Activated naive CD4-positive, alpha-beta T cell treated with anti-CD3 and anti-CD28 coated beads for 36 hours (primary cell): ENCODE data around the gene CHI3L2. TPM values are rescaled to one million over a fixed set of nuclear protein-coding genes. Genes with fewer than 3 reads are reported as not detected.

Experiments used
- CTCF ChIA-PET: fragments of 350-600 bp; sonication (Branson Sonifier 250); formaldehyde crosslinking; loops from one replicate; lab custom pipeline; 2021; ENCODE audit warnings: antibody characterized with exemption; lab: Charles Lee
- DNase-seq: peaks from one replicate; pipeline ENCODE4 v3.0.0-alpha.2; 2020
- H3K27ac Mint-ChIP-seq: one replicate; pipeline ENCODE4 v1.8.0; 2021; ENCODE audit warnings: mild to moderate bottlenecking, mixed read lengths
- H3K27me3 Mint-ChIP-seq: one replicate; pipeline ENCODE4 v1.8.0; 2021; ENCODE audit warnings: low read depth, mixed read lengths
- H3K36me3 Mint-ChIP-seq: one replicate; pipeline ENCODE4 v1.8.0; 2021; ENCODE audit warnings: low read depth, mixed read lengths
- H3K4me1 Mint-ChIP-seq: one replicate; pipeline ENCODE4 v1.8.0; 2021; ENCODE audit warnings: low read depth, mixed read lengths
- H3K4me3 Mint-ChIP-seq: one replicate; pipeline ENCODE4 v1.8.0; 2021; ENCODE audit warnings: mild to moderate bottlenecking, moderate library complexity, mixed read lengths
- H3K9me3 Mint-ChIP-seq: one replicate; pipeline ENCODE4 v1.8.0; 2021; ENCODE audit warnings: mixed read lengths
- intact Hi-C: fragments of 100-400 bp; cut with micrococcal nuclease; formaldehyde crosslinking; loops from one replicate; pipeline ENCODE4 v1.15.1; 2023
- total RNA-seq, 2 experiments: library from RNA; stranded (reverse); gene quantifications; one replicate each; pipeline ENCODE4 v1.2.3, GENCODE V29; 2021

The CHI3L2 gene
- total RNA-seq, 2 experiments from 2014 or later = 5.3 to 5.5 TPM

GRCh38 chr1:111195002-111195684 is 32.4 kb upstream of the CHI3L2 start:
- intact Hi-C loops = no loop called here
- DNase-seq = no peak
- peaks cover 75% of the 10 kb centered on the region for H3K4me1 Mint-ChIP-seq
- H3K27ac Mint-ChIP-seq = peak overlapping the region; percentile 99
- no peaks in the 10 kb centered on the region for H3K9me3 Mint-ChIP-seq
- H3K36me3 Mint-ChIP-seq = peaks cover 99% of the 10 kb centered on the region
- H3K27me3 Mint-ChIP-seq = no peaks in the 10 kb centered on the region
- CTCF ChIA-PET = interaction anchor here (4.4 to 13.5 kb wide), 2 partner anchors 24 to 205 kb away, joined by 15 to 234 read pairs; no protein-coding TSS in a partner anchor
- H3K4me3 Mint-ChIP-seq = peak overlapping the region; percentile 68

GRCh38 chr1:111196213-111196612 is 31.3 kb upstream of the CHI3L2 start:
- CTCF ChIA-PET = interaction anchor here (1.0 to 13.5 kb wide), 4 partner anchors 23 to 204 kb away, joined by 3 to 234 read pairs (median 9); no protein-coding TSS in a partner anchor
- Mint-ChIP-seq H3K27me3 (no peaks in the 10 kb centered on the region), H3K9me3 (no peaks in the 10 kb centered on the region), H3K27ac (peak overlapping the region; percentile 99), H3K4me3 (peak overlapping the region; percentile 98), H3K4me1 (peaks cover 71% of the 10 kb centered on the region), H3K36me3 (peaks cover 94% of the 10 kb centered on the region)
- intact Hi-C loops = no loop called here
- DNase-seq = no peak

DNA sequence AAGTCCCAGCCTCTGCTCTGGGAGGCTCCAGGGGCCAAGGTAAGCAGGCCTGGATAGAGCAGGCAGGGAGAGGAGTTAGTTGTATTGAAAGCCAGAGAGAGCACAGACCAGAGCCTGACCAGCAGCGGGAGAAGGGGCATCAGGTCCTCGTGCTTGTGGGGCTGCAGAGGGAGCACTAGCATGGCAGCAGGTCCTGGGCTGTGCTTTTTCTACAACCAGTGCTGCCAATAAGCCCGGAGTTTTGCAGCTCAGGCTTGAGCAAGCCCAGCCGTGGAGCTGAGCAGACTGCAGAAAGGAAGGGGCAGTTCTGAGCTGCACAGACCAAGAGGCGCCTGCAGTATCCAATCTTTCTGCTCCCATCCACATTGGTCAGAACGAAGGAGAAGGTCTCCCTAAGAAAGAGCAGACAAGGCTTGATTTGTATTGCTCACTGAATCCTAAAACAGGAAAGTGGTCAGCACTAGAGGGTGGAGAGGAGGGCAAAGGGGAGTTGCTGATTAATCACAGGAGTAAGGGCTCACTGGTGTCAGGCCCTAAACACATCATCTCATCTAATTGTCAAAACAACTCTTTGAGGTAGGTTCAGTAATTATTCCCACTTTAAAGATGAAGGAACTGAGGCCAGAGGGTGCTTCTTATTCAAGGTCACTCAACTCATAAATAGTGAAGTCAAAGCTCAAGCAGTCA is 29.8 kb upstream of the CHI3L2 start:
- H3K9me3 Mint-ChIP-seq = no peaks in the 10 kb centered on the region
- peak; percentile 70 for DNase-seq
- intact Hi-C loops = loop anchor here (1.0 kb wide), 1 partner anchor 57 kb away; the partner anchor contains the start of genes CEPT1 and DRAM2

DNA sequence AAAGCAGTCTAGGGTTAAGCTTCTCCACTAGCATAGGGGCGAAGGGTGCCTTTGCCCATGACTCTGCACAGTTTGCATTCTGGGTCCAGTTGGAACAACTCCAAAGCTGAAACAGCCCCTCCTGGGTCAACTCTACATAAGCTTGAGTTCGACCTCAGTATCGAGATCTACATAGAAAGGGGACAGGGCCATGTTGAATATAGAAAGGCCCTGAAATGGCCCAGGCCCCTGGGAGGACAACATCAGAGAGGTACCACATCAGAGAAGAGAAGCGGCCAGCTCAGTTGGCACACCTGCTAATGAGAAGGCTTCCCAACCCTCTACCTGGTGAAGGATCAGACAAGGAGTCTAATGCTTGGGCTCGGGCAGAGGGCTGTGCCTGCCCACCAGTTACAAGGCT is 28.7 kb upstream of the CHI3L2 start:
- no peaks in the 10 kb centered on the region for H3K9me3 Mint-ChIP-seq
- intact Hi-C loops = loop anchor here (1.0 kb wide), 1 partner anchor 59 kb away; the partner anchor contains the start of genes CEPT1 and DRAM2
- CTCF ChIA-PET = interaction anchor here (1.0 to 13.5 kb wide), 9 partner anchors 10 to 202 kb away, joined by 3 to 234 read pairs (median 5); no protein-coding TSS in a partner anchor
- peaks cover 62% of the 10 kb centered on the region for H3K4me1 Mint-ChIP-seq
- no peak for DNase-seq
- peaks cover 72% of the 10 kb centered on the region for H3K36me3 Mint-ChIP-seq
- H3K4me3 Mint-ChIP-seq = peak overlapping the region; percentile 98
- H3K27me3 Mint-ChIP-seq = no peaks in the 10 kb centered on the region
- peak overlapping the region; percentile 99 for H3K27ac Mint-ChIP-seq

More for the DNA sequence above, 29.8 kb upstream of the CHI3L2 start:
- H3K36me3 Mint-ChIP-seq = peaks cover 79% of the 10 kb centered on the region
- no peaks in the 10 kb centered on the region for H3K27me3 Mint-ChIP-seq
- peaks cover 71% of the 10 kb centered on the region for H3K4me1 Mint-ChIP-seq
- CTCF ChIA-PET = interaction anchor here (1.0 to 13.5 kb wide), 7 partner anchors 10 to 215 kb away, joined by 3 to 234 read pairs (median 11); no protein-coding TSS in a partner anchor
- peak overlapping the region; percentile 99 for H3K27ac Mint-ChIP-seq
- peak overlapping the region; percentile 98 for H3K4me3 Mint-ChIP-seq

- peaks cover 58% of the 10 kb centered on the region for H3K4me1 Mint-ChIP-seq
- H3K27me3 Mint-ChIP-seq = no peaks in the 10 kb centered on the region
- intact Hi-C loops = no loop called here
- H3K27ac Mint-ChIP-seq = peak overlapping the region; percentile 99
- H3K9me3 Mint-ChIP-seq = no peaks in the 10 kb centered on the region
- H3K4me3 Mint-ChIP-seq = peak overlapping the region; percentile 98
- CTCF ChIA-PET = interaction anchor here (1.0 to 13.5 kb wide), 8 partner anchors 8 to 201 kb away, joined by 3 to 234 read pairs (median 8); no protein-coding TSS in a partner anchor
- peaks cover 67% of the 10 kb centered on the region for H3K36me3 Mint-ChIP-seq
- no peak for DNase-seq
Measured at GRCh38 chr1:111199329-111199728, 28.2 kb upstream of the CHI3L2 start.

DNA sequence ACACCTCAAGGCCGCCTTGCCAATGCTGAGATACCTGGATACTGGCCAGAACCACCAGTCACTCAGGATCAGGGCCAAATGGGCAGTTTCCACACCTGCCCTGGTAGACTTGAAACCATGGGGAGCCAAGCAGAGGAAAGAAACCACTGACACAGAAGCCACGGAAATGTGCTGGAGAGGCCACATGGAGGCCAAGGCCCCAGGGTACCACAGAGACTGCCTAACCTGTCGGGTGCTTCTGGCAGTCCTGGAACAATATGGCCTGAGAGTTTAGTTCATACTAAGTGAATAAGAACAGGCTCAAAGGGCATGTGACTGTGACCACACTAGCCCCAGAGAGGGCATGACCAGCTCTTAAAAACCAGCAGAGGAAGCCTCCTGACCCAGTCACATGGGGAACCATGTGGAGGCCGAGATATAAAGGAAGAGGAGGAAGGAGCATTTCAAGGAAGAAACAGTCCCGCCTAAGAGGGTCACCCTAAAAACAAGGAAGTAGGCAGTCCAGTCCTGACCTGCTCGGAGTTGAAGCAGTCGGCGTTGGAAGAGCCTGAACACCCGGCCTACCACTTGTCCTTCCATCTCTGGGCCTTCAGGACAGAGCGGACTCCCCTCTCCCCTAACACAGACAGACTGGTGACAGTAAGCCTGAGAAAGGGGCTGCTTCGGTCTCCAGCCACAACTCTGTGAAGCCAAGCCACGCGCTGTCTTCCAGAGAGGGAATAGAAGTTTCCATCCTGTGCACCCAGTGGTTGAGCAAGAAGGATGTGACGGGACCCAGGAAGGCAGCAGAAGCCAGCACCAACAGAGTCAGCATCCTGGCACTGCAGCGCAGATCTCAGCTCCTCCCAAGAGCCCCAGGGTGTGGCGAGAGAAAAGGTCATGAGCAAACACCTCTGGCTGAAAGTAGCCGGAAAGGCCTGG is 27.4 kb upstream of the CHI3L2 start, which contains the start of gene DENND2D:
Gene DENND2D (minus strand): TSS at position 766 of the 921 bp plus-strand sequence. CDS start 187 bp downstream, at position 579.
- peak; percentile 89 for DNase-seq
- intact Hi-C loops = loop anchor here (1.0 to 5.0 kb wide), 4 partner anchors 15 to 528 kb away; partner anchors contain the start of genes KCNA3 and LRIF1
- Mint-ChIP-seq H3K27ac (peak within 1 kb of the TSS; percentile 99), H3K4me1 (peaks cover 56% of the 10 kb centered on the region), H3K27me3 (no peaks in the 10 kb centered on the region), H3K36me3 (peaks cover 59% of the 10 kb centered on the region), H3K4me3 (peak within 1 kb of the TSS; percentile 98), H3K9me3 (no peaks in the 10 kb centered on the region)
- CTCF ChIA-PET = interaction anchor here (1.5 to 13.5 kb wide), 5 partner anchors 8 to 170 kb away, joined by 3 to 234 read pairs (median 5); no protein-coding TSS in a partner anchor

DNA sequence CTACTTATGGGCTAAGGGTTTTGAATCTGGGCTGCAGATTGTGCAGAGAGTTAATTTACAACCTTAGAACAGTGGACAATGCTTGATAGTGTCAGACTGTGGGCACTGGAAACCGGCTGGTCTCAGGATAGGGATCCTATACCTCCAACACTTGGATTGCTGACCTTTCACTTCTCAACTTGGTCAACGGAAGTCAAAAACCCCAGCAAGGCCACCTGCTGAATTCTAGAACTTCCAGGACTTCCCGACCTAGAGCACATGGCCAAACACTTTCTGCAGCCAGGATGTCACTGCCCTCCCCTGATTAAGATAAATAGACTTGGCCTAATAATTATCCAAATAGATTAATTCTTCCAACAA is 26.7 kb upstream of the CHI3L2 start:
- Mint-ChIP-seq H3K27me3 (no peaks in the 10 kb centered on the region), H3K9me3 (no peaks in the 10 kb centered on the region), H3K27ac (peak overlapping the region; percentile 99), H3K36me3 (peaks cover 54% of the 10 kb centered on the region), H3K4me1 (peaks cover 56% of the 10 kb centered on the region), H3K4me3 (peak overlapping the region; percentile 98)
- DNase-seq = no peak
- intact Hi-C loops = loop anchor here (1.0 to 5.0 kb wide), 4 partner anchors 15 to 528 kb away; partner anchors contain the start of genes KCNA3 and LRIF1
- CTCF ChIA-PET = interaction anchor here (1.6 to 13.5 kb wide), 3 partner anchors 9 to 26 kb away, joined by 3 to 234 read pairs (median 4); no protein-coding TSS in a partner anchor

GRCh38 chr1:111201275-111202090 is 26.0 kb upstream of the CHI3L2 start:
- intact Hi-C loops = loop anchor here (5.0 kb wide), 3 partner anchors 239 to 529 kb away; partner anchors contain the start of genes KCNA3 and LRIF1
- CTCF ChIA-PET = interaction anchor here (0.5 to 13.5 kb wide), 6 partner anchors 10 to 487 kb away, joined by 3 to 234 read pairs (median 3); no protein-coding TSS in a partner anchor
- Mint-ChIP-seq H3K36me3 (peaks cover 47% of the 10 kb centered on the region), H3K27ac (peak overlapping the region; percentile 99), H3K4me3 (peak overlapping the region; percentile 98), H3K9me3 (no peaks in the 10 kb centered on the region), H3K4me1 (peaks cover 54% of the 10 kb centered on the region), H3K27me3 (no peaks in the 10 kb centered on the region)
- DNase-seq = no peak

DNA sequence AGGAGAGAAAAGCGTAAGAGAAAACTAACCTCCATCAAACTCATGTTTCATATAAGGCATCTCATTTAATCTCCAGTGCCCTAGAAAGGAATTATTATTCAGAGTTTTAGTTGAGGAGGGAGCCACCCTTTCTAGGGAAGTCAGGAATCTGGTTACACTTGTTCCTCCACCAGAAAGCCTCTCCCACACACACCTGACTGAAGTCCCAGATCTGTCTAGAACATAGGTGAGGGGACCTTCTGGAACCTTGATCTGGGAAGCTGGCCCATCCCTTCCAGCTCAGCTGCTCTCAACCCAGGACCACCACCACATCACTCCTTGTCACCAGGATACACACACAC is 25.2 kb upstream of the CHI3L2 start:
- Mint-ChIP-seq H3K36me3 (peaks cover 38% of the 10 kb centered on the region), H3K4me3 (peak overlapping the region; percentile 98), H3K9me3 (no peaks in the 10 kb centered on the region), H3K27ac (peak overlapping the region; percentile 99), H3K27me3 (no peaks in the 10 kb centered on the region), H3K4me1 (peaks cover 45% of the 10 kb centered on the region)
- DNase-seq = no peak
- CTCF ChIA-PET = interaction anchor here (0.5 to 13.5 kb wide), 5 partner anchors 16 to 129 kb away, joined by 3 to 234 read pairs (median 3); no protein-coding TSS in a partner anchor
- intact Hi-C loops = loop anchor here (5.0 kb wide), 3 partner anchors 240 to 530 kb away; partner anchors contain the start of genes KCNA3 and LRIF1
